Globus pallidus (tissue), 1 donor: ENCODE measurements around the gene NYNRIN.

Experiments used
- DNase-seq: peaks from one replicate; pipeline ENCODE4 v3.0.0-alpha.2; 2015; ENCODE audit warnings: low spot score

Gene NYNRIN

DNA sequence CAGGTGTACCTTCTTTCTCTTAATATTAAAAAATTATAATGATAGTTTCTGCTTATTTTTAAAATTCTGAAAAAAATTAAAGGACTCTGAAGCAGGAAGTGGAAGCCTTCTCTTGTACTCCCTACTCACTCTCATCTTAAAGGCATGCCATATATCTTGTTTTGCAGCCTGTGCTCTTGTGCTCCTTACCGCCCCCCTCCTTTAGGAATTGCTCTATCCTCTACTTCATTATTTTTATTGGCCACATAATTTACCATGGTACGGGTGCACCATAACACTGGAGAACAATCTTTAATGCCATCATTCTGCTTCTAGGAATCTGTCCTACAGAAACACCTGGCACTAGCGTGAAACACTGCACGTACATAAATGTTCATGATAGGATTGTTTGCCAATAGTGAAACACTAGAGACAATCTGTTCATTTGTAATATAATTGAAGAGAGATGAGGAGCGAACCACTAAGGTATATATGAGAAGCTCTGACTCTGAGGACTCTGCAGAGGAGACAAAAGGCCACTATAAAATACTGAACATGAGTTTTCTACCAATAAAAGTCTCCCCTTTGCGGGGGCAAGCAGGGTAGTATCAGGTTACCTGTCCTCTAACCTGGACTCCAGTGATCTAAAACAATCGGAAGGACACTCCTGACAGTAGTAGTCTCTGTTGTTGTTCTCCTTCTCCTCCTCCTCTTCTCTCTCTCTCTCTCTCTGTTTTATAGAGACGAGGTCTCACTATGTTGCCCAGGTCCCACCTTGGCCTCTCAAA is 6.3 kb upstream of the NYNRIN start:
- DNase-seq = no peak

DNA sequence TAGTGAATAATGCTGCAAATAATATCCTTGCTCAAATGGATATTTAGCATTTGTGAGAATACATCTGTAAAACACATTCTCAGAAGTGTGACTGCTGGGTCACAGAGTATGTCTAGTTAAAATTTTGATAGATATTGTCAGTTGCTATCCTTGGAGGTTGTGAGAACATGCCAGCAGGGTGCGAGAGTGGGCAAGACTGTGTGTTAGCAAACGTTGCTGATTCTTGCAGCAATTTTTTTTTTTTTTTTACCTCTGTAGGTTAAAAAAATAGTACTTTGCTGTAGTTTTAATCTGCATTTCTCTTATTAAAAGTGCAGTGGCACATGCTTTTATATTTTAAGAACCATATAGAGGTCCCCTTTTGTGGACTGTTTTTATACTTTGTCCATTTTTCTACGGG is 4.5 kb upstream of the NYNRIN start:
- DNase-seq = no peak

- DNase-seq = no peak
Observed at GRCh38 chr14:24395609-24396582, 2.9 kb upstream of the NYNRIN start.

DNA sequence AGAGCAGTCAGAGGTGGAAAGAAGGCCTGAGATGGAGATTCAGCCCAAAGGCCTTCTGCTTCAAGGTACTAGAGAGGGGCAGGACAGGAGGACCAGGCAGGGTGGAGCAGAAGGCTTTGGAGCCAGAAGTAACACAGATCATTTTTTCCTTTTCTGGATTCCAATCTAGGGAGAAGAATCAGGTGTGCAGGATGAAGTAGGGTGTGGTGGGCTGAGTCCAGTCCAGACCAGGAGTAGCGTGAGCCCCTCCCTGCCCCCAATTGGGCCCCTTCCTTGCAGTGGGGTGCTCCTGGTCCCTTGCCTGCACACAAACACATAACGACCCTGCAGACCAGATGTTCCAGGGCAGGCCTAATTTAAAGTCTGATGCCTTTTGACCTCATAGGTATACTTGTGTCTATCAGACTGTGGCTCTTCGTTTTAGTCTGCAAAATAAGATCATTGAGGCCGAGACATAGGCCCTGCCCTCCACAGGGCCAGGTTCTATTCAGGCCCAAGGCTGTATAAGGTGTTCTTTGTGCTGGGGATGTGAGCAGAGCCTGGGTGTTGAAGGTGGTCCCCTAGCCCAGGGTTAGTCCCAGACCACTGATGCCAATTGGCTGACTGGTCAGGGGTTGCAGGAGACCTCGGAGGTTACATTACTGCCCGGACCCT is 1.0 kb upstream of the NYNRIN start:
- no peak for DNase-seq

GRCh38 chr14:24398293-24398652 is 530 bp upstream of the NYNRIN start:
- DNase-seq = no peak

- no peak for DNase-seq
Observed at GRCh38 chr14:24399447-24399822, 632 bp downstream of the NYNRIN start.

- DNase-seq = no peak
Observed at GRCh38 chr14:24399999-24400718, 1.4 kb downstream of the NYNRIN start.

DNA sequence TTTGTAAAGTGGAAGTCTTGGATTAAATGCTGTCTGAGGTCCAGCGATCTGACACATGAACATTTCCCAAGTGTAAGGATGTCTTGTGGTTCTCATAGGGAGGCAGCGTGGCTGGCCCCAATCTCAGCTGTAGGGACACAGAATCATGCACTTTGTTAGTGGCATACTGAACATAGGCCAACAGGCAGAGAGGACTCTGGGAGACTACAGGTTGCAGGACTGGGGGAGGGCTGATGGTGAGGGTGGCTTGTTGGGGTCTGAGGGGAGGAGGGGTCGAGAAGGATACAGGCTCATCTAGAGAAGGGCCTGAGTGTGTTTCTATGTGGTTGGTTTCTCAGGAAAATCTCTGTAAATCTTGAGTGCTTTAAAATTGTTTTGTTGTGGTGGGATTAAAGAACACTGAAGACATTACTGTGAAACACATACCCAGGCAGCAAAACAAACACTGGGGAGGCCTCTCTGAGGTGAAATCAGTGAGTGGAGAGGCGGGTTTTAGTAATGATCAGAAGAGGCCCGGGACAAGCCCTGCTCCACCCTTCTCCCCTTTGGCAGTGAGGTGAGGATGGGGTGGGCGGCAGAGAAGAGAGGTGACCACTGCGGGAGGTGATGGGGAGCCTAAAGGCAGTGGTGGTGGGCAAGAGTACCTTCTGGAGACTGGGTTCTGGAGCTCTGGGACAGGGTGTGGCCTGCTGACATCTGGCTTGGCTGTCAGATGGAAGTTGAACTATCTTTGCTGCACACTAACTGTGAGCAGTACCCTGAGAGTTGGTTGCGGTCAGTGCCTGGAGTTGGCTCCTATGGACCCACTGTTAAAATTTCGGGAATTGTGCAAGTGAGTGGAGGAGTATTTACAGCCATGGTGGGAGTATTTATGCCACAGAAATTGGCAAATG is 3.3 kb downstream of the NYNRIN start:
- DNase-seq = no peak

DNA sequence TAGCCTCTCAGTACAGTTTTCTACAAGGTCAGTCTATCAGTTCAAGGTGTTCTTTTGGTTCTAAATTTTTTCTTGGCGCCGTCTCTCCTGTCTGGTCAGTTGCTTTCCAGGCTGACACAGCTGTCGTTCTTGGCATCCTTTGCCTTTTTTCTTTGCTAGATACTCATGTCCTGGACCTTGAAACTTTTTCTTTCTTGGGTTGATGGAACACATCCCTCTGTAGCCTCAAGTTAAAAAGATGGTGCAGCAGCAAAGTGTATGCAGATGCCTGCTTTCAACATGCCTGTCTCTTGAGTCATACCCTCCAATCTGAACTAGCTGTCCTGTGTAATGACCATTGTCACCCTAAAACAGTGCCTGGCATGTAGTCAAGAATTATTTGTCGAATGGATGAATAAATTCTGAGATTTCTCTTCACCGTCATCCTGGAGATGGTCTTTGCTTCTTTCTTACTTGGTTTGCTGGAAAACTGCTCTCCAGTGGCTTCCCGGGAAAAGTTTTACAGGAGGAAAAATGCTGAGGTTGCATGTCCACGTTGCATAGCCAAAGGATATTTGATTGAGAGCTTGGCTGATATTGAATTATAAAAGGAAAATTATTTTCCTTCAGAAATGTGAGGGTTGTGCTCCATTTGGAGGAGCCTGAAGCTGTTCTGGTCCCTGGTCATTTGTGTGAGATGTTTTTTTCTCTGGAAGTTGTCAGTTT is 4.6 kb downstream of the NYNRIN start:
- DNase-seq = no peak

DNA sequence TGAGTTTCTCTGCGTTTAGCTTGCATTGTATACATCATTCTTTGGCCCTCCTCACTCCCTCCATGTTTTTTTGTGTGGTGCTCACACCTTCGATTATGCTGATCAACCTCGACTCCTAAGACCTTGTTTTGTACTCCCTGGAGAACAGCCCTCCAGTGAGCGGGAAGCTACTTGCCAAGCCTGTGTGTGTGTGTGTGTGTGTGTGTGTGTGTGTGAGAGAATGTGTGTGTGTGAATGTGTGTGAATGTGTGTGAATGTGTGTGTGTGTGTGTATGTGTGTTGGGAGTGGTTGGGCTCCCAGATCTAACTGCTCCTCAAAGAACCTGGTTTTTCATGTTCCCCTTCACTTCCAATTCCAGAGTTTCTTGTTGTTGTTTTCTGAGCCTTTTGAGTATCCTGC is 6.0 kb downstream of the NYNRIN start:
- DNase-seq = no peak

GRCh38 chr14:24406416-24406815 is 7.6 kb downstream of the NYNRIN start:
- DNase-seq = no peak

GRCh38 chr14:24407608-24408325 is 9.0 kb downstream of the NYNRIN start:
- DNase-seq = no peak

- DNase-seq = no peak
Observed at GRCh38 chr14:24408764-24409163, 10.0 kb downstream of the NYNRIN start.

GRCh38 chr14:24409192-24409591 is 10.4 kb downstream of the NYNRIN start:
- no peak for DNase-seq

- no peak for DNase-seq
Observed at GRCh38 chr14:24409956-24410355, 11.2 kb downstream of the NYNRIN start.

- DNase-seq = no peak
Observed at GRCh38 chr14:24411443-24412389, 12.9 kb downstream of the NYNRIN start.

- DNase-seq = no peak
Observed at GRCh38 chr14:24414077-24414476, 15.3 kb downstream of the NYNRIN start.

GRCh38 chr14:24414732-24415420 is 16.1 kb downstream of the NYNRIN start:
- DNase-seq = no peak
